Adipocyte (in vitro differentiated cells): ENCODE results near the gene UNC45A.
"Not testable (repeated sequence)": the region's sequence is repeated elsewhere in the genome, so short reads cannot be mapped to it uniquely, and the experiment has no call there.

Experiments
- DNase-seq: peaks from one replicate; pipeline ENCODE4 v3.0.0-alpha.2; 2015; ENCODE audit warnings: low read depth
- H3K27me3 ChIP-seq: replicated peaks from 2 replicates; pipeline ENCODE4 v1.7.0; 2013; ENCODE audit warnings: mild to moderate bottlenecking, low read length, moderate library complexity; ENCODE audit not compliant: control insufficient read depth, insufficient read depth
- H3K36me3 ChIP-seq: 2 replicates; pipeline ENCODE4 v1.7.0; 2013; ENCODE audit warnings: low read length, mild to moderate bottlenecking, moderate library complexity; ENCODE audit not compliant: control insufficient read depth, insufficient read depth, severe bottlenecking
- H3K4me1 ChIP-seq: 2 replicates; pipeline ENCODE4 v1.7.0; 2013; ENCODE audit warnings: mild to moderate bottlenecking, low read length, moderate library complexity; ENCODE audit not compliant: control insufficient read depth, insufficient read depth
- H3K4me3 ChIP-seq: 2 replicates; pipeline ENCODE4 v1.7.0; 2013; ENCODE audit warnings: mild to moderate bottlenecking, low read length, moderate library complexity
- H3K9ac ChIP-seq: 2 replicates; pipeline ENCODE4 v1.7.0; 2013; ENCODE audit warnings: mild to moderate bottlenecking, low read length, moderate library complexity
- H3K9me3 ChIP-seq: 2 replicates; pipeline ENCODE4 v1.7.0; 2013; ENCODE audit warnings: mild to moderate bottlenecking, low read length, moderate library complexity; ENCODE audit not compliant: control insufficient read depth

Gene UNC45A

GRCh38 chr15:90928106-90928505 lies 7.0 kb upstream of the UNC45A start:
- H3K27me3 ChIP-seq, DNase-seq, H3K4me3 ChIP-seq, H3K9me3 ChIP-seq, H3K36me3 ChIP-seq: not testable (repeated sequence)
- Histone ChIP-seq H3K4me1 (peaks cover 33% of the 10 kb centered on the region), H3K9ac (peak overlapping the region; percentile 37)

- Histone ChIP-seq H3K4me1 (peaks cover 32% of the 10 kb centered on the region), H3K36me3 (no peaks in the 10 kb centered on the region), H3K9ac (peak overlapping the region; percentile 90), H3K9me3 (no peaks in the 10 kb centered on the region), H3K27me3 (no peaks in the 10 kb centered on the region), H3K4me3 (peak overlapping the region; percentile 93)
- DNase-seq, result no peak
Measured at GRCh38 chr15:90929246-90930019, 5.7 kb upstream of the UNC45A start.

GRCh38 chr15:90930861-90931574 lies 4.1 kb upstream of the UNC45A start:
- Histone ChIP-seq H3K4me3 (peak overlapping the region; percentile 93), H3K9me3 (no peaks in the 10 kb centered on the region), H3K4me1 (peaks cover 42% of the 10 kb centered on the region), H3K36me3 (no peaks in the 10 kb centered on the region), H3K9ac (peak overlapping the region; percentile 90), H3K27me3 (no peaks in the 10 kb centered on the region)
- no peak for DNase-seq

GRCh38 chr15:90931575-90931827 lies 3.6 kb upstream of the UNC45A start:
- peaks cover 46% of the 10 kb centered on the region for H3K4me1 ChIP-seq
- no peaks in the 10 kb centered on the region for H3K9me3 ChIP-seq
- H3K27me3 ChIP-seq, result no peaks in the 10 kb centered on the region
- peak overlapping the region; percentile 90 for H3K9ac ChIP-seq
- DNase-seq, result no peak
- H3K4me3 ChIP-seq, result peak overlapping the region; percentile 93
- H3K36me3 ChIP-seq, result peaks cover 4% of the 10 kb centered on the region

GRCh38 chr15:90931828-90932659 lies 3.0 kb upstream of the UNC45A start, which contains the start of gene HDDC3:
Gene HDDC3, minus strand, starts transcription at chr15:90932549. Its CDS starts 9 bp downstream, at chr15:90932540.
- peak within 1 kb of the TSS; percentile 93 for H3K4me3 ChIP-seq
- H3K9me3 ChIP-seq, result no peaks in the 10 kb centered on the region
- peak within 1 kb of the TSS; percentile 90 for H3K9ac ChIP-seq
- peaks cover 9% of the 10 kb centered on the region for H3K36me3 ChIP-seq
- DNase-seq, result peak; percentile 97
- H3K27me3 ChIP-seq, result no peaks in the 10 kb centered on the region
- H3K4me1 ChIP-seq, result peaks cover 47% of the 10 kb centered on the region

GRCh38 chr15:90932660-90932991 lies 2.5 kb upstream of the UNC45A start:
- H3K4me1 ChIP-seq, result peaks cover 47% of the 10 kb centered on the region
- H3K36me3 ChIP-seq, result peaks cover 12% of the 10 kb centered on the region
- no peaks in the 10 kb centered on the region for H3K9me3 ChIP-seq
- DNase-seq, result no peak
- H3K27me3 ChIP-seq, result no peaks in the 10 kb centered on the region
- peak overlapping the region; percentile 93 for H3K4me3 ChIP-seq
- H3K9ac ChIP-seq, result peak overlapping the region; percentile 90

GRCh38 chr15:90933301-90933700 lies 1.8 kb upstream of the UNC45A start:
- no peak for DNase-seq
- Histone ChIP-seq H3K9me3 (no peaks in the 10 kb centered on the region), H3K27me3 (no peaks in the 10 kb centered on the region), H3K4me3 (no peak overlapping the region), H3K9ac (no peak overlapping the region), H3K36me3 (peaks cover 12% of the 10 kb centered on the region), H3K4me1 (peaks cover 46% of the 10 kb centered on the region)

GRCh38 chr15:90934256-90934948 lies 683 bp upstream of the UNC45A start:
- Histone ChIP-seq H3K4me3 (peak overlapping the region; percentile 94), H3K36me3 (peaks cover 18% of the 10 kb centered on the region), H3K27me3 (no peaks in the 10 kb centered on the region), H3K9me3 (no peaks in the 10 kb centered on the region), H3K9ac (peak overlapping the region; percentile 95), H3K4me1 (peaks cover 35% of the 10 kb centered on the region)
- peak; percentile 92 for DNase-seq

- Histone ChIP-seq H3K4me3 (no peak overlapping the region), H3K36me3 (peaks cover 40% of the 10 kb centered on the region), H3K9me3 (no peaks in the 10 kb centered on the region), H3K9ac (peak overlapping the region; percentile 95), H3K27me3 (no peaks in the 10 kb centered on the region), H3K4me1 (peaks cover 19% of the 10 kb centered on the region)
- no peak for DNase-seq
Measured at GRCh38 chr15:90936823-90937222, 1.7 kb downstream of the UNC45A start.

GRCh38 chr15:90938261-90938660 lies 3.2 kb downstream of the UNC45A start:
- no peaks in the 10 kb centered on the region for H3K27me3 ChIP-seq
- H3K4me3 ChIP-seq, result no peak overlapping the region
- no peak for DNase-seq
- no peak overlapping the region for H3K9ac ChIP-seq
- peaks cover 16% of the 10 kb centered on the region for H3K4me1 ChIP-seq
- H3K9me3 ChIP-seq, result no peaks in the 10 kb centered on the region
- H3K36me3 ChIP-seq, result peaks cover 54% of the 10 kb centered on the region

GRCh38 chr15:90939756-90940155 lies 4.7 kb downstream of the UNC45A start:
- H3K27me3 ChIP-seq, result no peaks in the 10 kb centered on the region
- H3K36me3 ChIP-seq, result peaks cover 69% of the 10 kb centered on the region
- no peaks in the 10 kb centered on the region for H3K9me3 ChIP-seq
- no peak for DNase-seq
- H3K4me1 ChIP-seq, result peaks cover 12% of the 10 kb centered on the region
- H3K4me3 ChIP-seq, result no peak overlapping the region
- H3K9ac ChIP-seq, result no peak overlapping the region
